Thyroid gland (tissue), 4 donors: ENCODE results near the gene AADACL4. TPM values are rescaled to one million over a fixed set of nuclear protein-coding genes. Genes with fewer than 3 reads are reported as not detected.
A peak's percentile ranks its signal among the peaks of the same experiment; 100 is the strongest.

ENCODE experiments used
- DNase-seq, 2 donors: peaks; one replicate each; pipeline ENCODE4 v3.0.0-alpha.2; 2019
- H3K27ac ChIP-seq, 3 donors: fragments of 200-600 bp; sonication (generic); 1 replicate in 2 of 3; 2 replicates in 1 of 3; pipeline ENCODE4 v1.5.1; 2016 to 2019; ENCODE audit warnings: mild to moderate bottlenecking in 1 of 3, moderate library complexity in 1 of 3
- H3K27me3 ChIP-seq: fragments of 200-600 bp; sonication (generic); one replicate; pipeline ENCODE4 v1.5.1; 2019
- H3K36me3 ChIP-seq, 2 donors: fragments of 200-600 bp; sonication (generic); one replicate each; pipeline ENCODE4 v1.5.1; 2016 to 2019
- H3K4me1 ChIP-seq, 2 donors: fragments of 200-600 bp; sonication (generic); one replicate each; pipeline ENCODE4 v1.5.1; 2017 to 2019
- H3K4me3 ChIP-seq, 3 donors: fragments of 200-600 bp; sonication (generic); replicated peaks in 1 of 3; 1 replicate in 2 of 3; 2 replicates in 1 of 3; pipeline ENCODE4 v1.5.1; 2016; ENCODE audit warnings: mild to moderate bottlenecking in 1 of 3
- H3K9me3 ChIP-seq: fragments of 200-600 bp; sonication (generic); one replicate; pipeline ENCODE4 v1.5.1; 2017
- CTCF ChIP-seq, 6 experiments: fragments of 200-600 bp in 3 of 6; fragments of 450-650 bp in 3 of 6; sonication (generic) in 3 of 6; IDR thresholded peaks; one replicate each; pipeline ENCODE4 v1.5.1; 2016 to 2019; ENCODE audit warnings: antibody characterized with exemption in 6 of 6, mild to moderate bottlenecking in 2 of 6, inconsistent platforms in 1 of 6, moderate library complexity in 1 of 6
- POLR2A ChIP-seq, 2 donors: fragments of 450-650 bp; IDR thresholded peaks; one replicate each; pipeline ENCODE4 v1.6.1; 2017; ENCODE audit warnings: antibody characterized with exemption in 2 of 2, mild to moderate bottlenecking in 2 of 2, moderate library complexity in 1 of 2
- WGBS, 2 donors: methylation state at CpG; one replicate each; pipeline ENCODE4 v1.1.5; 2017; 5-methylcytosine and 5-hydroxymethylcytosine counted together
- intact Hi-C: fragments of 100-400 bp; cut with DNase I; formaldehyde crosslinking; loops from one replicate; pipeline ENCODE4 v1.15.1; 2023
- total RNA-seq, 4 donors: library from RNA; depleted of rRNA; stranded (reverse); fragments of >200 nt; gene quantifications; one replicate each; pipeline ENCODE4 v1.2.3, GENCODE V29; 2016

Gene AADACL4
- total RNA-seq, 4 donors from 2014 or later = not detected

GRCh38 chr1:12596007-12596821 is 47.7 kb upstream of the AADACL4 start:
- Histone ChIP-seq H3K27ac (peak overlapping the region; percentile 85 to 97 (median 94)), H3K27me3 (no peaks in the 10 kb centered on the region), H3K4me1 (peaks cover 75 to 92% of the 10 kb centered on the region in 2 donors), H3K36me3 (no peaks in the 10 kb centered on the region), H3K9me3 (no peaks in the 10 kb centered on the region), H3K4me3 (peak overlapping the region in 1 of 3 donors; percentile 13)
- WGBS, 2 donors = 32 to 51% methylated on average over 5 to 17 of the region's 39 CpGs
- intact Hi-C loops = no loop called here
- TF ChIP-seq POLR2A (IDR thresholded peaks at IDR 0.05) (peak in 1 of 2 donors; percentile 25), CTCF (IDR thresholded peaks at IDR 0.05) (no peak)
- DNase-seq = peak; percentile 82 to 83

GRCh38 chr1:12597792-12598191 is 46.1 kb upstream of the AADACL4 start:
- intact Hi-C loops = no loop called here

GRCh38 chr1:12598974-12599373 is 44.9 kb upstream of the AADACL4 start:
- Histone ChIP-seq H3K36me3 (peaks cover 0 to 8% of the 10 kb centered on the region in 2 donors), H3K4me3 (no peak overlapping the region), H3K4me1 (peaks cover 83 to 99% of the 10 kb centered on the region in 2 donors), H3K9me3 (no peaks in the 10 kb centered on the region), H3K27me3 (no peaks in the 10 kb centered on the region), H3K27ac (peak overlapping the region; percentile 77 to 97 (median 85))
- intact Hi-C loops = no loop called here
- TF ChIP-seq POLR2A (IDR thresholded peaks at IDR 0.05) = no peak
- no peak for TF ChIP-seq CTCF (IDR thresholded peaks at IDR 0.05)
- WGBS, 2 donors = 85 to 87% methylated on average over 5 to 6 of the region's 6 CpGs
- DNase-seq = no peak

More at GRCh38 chr1:12597792-12598191, 46.1 kb upstream of the AADACL4 start:
- no peaks in the 10 kb centered on the region for H3K9me3 ChIP-seq
- H3K4me3 ChIP-seq = no peak overlapping the region
- H3K4me1 ChIP-seq = peaks cover 90 to 100% of the 10 kb centered on the region in 2 donors
- WGBS, 2 donors = 25 to 33% methylated on average over 8 to 10 of the region's 10 CpGs
- H3K27ac ChIP-seq = peak overlapping the region; percentile 85 to 97 (median 94)
- H3K27me3 ChIP-seq = no peaks in the 10 kb centered on the region
- peak; percentile 98 for DNase-seq
- TF ChIP-seq CTCF (IDR thresholded peaks at IDR 0.05) (peak in 1 of 6 experiments; percentile 40), POLR2A (IDR thresholded peaks at IDR 0.05) (peak in 1 of 2 donors; percentile 58)
- peaks cover 0 to 3% of the 10 kb centered on the region in 2 donors for H3K36me3 ChIP-seq

- WGBS, 2 donors = 92 to 94% methylated on average over 4 to 5 of the region's 5 CpGs
- no peak for TF ChIP-seq CTCF (IDR thresholded peaks at IDR 0.05)
- no peak for TF ChIP-seq POLR2A (IDR thresholded peaks at IDR 0.05)
- intact Hi-C loops = no loop called here
- H3K27me3 ChIP-seq = no peaks in the 10 kb centered on the region
- DNase-seq = no peak
- no peaks in the 10 kb centered on the region for H3K9me3 ChIP-seq
- peaks cover 76 to 99% of the 10 kb centered on the region in 2 donors for H3K4me1 ChIP-seq
- peaks cover 0 to 10% of the 10 kb centered on the region in 2 donors for H3K36me3 ChIP-seq
- no peak overlapping the region for H3K4me3 ChIP-seq
- H3K27ac ChIP-seq = peak overlapping the region; percentile 77 to 97 (median 85)
These were observed 44.2 kb upstream of the AADACL4 start for GRCh38 chr1:12599657-12600056.

- peaks cover 69 to 94% of the 10 kb centered on the region in 2 donors for H3K4me1 ChIP-seq
- no peak overlapping the region for H3K4me3 ChIP-seq
- WGBS, 2 donors = 28 to 44% methylated on average over 5 to 7 of the region's 7 CpGs
- peaks cover 0 to 10% of the 10 kb centered on the region in 2 donors for H3K36me3 ChIP-seq
- TF ChIP-seq POLR2A (IDR thresholded peaks at IDR 0.05) (peak in 1 of 2 donors; percentile 49), CTCF (IDR thresholded peaks at IDR 0.05) (no peak)
- DNase-seq = peak; percentile 91 to 94
- H3K9me3 ChIP-seq = no peaks in the 10 kb centered on the region
- intact Hi-C loops = no loop called here
- no peaks in the 10 kb centered on the region for H3K27me3 ChIP-seq
- peak overlapping the region; percentile 77 to 97 (median 85) for H3K27ac ChIP-seq
These were observed 43.5 kb upstream of the AADACL4 start for GRCh38 chr1:12600335-12600734.
